NCI-H146 (cell line): Measurements from ENCODE around the gene N4BP2L2.

Source experiments
- DNase-seq: peaks from one replicate; lab custom pipeline; 2025; lab: John Stamatoyannopoulos, UW

N4BP2L2 gene

GRCh38 chr13:32468502-32469142, 70.0 kb downstream of the N4BP2L2 start:
- DNase-seq: no peak

DNA sequence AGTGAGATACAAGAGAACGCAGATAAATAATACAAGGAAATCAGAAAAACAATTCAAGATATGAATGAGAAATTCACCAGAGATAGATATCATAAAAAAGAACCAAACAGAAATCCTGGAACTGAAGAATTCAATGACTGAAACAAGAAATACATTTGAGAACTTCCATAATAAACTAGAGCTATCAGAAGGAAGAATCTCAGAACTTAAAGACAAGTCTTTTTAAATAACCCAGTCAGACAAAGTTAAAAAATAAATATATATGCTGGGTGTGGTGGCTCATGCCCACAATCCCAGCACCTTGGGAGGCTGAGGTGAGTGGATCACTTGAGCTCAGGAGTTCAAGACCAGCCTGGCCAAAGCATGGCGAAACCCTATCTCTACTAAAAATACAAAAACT, 82.0 kb downstream of the N4BP2L2 start:
- DNase-seq: no peak

DNA sequence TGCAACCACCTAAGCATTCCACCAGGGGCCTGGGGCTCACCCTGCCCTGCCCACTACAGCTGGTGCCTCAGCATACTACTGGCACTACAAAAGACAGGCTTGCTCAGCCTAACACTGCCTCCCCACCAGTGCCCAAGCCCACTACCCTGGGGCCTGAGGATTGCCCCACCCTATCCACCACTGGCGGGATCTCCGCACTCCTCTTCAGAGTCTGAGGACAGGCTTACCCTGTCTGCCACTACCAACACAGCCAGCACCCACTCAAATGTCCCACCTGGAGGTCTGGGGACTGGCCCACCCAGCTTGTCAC, 83.0 kb downstream of the N4BP2L2 start:
- DNase-seq: no peak

DNA sequence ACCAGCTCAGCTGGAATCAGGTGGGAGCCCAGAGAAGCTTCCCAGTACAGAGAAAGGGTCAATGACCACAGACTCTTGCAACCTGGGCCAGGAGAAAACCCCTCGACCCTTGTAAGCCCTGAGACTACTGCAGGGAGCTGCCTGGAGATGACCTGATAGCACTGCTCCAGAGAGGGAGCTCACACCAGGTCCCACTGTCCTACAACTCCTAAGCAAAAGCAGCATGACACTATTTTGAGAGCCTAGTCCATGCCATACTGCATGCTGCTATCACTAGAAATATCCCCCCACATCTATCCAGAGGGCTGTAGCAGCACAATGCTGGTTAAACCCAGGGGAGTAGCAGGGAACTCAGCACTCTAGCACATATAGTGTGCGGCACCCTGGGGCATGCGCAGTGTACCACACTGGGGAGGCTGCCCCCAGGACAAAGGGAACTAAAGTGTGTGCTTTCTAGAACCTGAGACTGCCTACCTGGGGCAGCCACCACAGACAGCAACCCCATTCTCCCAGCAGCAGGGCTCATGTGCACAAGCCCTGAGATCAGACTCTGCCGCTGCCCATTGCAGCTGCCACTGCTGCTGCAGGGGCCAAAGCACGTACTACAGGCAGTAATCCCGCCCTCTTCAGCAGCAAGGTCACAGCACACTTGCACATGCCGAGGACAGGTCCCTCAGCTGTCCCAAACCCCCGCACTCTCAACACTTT, 83.6 kb downstream of the N4BP2L2 start:
- no peak for DNase-seq

DNA sequence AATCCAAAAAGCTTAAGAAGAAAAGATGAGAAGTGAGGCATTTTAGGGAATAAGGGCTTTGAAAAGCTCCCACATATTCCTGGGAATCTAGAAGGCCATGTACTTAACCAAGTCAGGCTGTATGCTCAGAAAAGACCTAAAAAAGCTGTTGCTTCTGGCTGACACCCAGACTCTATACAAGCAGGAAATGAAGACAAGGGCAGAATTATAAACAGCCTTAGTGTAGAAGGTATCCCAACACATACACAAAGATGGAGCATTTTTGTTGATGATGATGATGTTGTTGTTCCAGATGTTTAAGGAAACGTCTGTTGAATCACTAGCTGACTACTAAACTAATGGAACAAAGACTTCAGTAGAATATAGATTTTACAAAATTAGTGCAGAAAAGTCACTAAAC, 84.6 kb downstream of the N4BP2L2 start:
- no peak for DNase-seq

DNA sequence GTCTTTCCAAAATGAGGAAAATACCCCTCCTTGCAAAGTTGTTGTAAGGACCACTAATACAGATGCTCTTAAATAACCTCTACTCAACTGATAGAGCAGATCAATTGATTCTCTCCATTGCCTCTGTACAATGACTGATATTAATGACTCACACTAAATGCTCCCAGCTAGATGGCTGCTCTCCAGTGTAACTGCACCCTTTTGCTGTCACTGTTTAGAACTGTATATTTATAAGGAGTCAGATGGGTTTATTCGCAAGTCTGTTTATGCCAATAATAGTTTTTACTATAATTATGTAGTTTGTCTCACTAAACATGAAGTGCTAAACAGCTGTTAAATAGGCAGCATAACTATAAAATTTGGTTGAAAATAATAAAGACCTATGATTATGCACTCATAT, 89.6 kb downstream of the N4BP2L2 start:
- no peak for DNase-seq

- DNase-seq: no peak
Observed at GRCh38 chr13:32447894-32448623, 90.5 kb downstream of the N4BP2L2 start.

GRCh38 chr13:32446773-32447465, 91.7 kb downstream of the N4BP2L2 start:
- DNase-seq: no peak

- no peak for DNase-seq
Observed at GRCh38 chr13:32446220-32446619, 92.4 kb downstream of the N4BP2L2 start.

- DNase-seq: no peak
Observed at GRCh38 chr13:32445461-32445860, 93.1 kb downstream of the N4BP2L2 start.

- DNase-seq: peak; percentile 9
Observed at GRCh38 chr13:32443111-32443510, 95.5 kb downstream of the N4BP2L2 start.

DNA sequence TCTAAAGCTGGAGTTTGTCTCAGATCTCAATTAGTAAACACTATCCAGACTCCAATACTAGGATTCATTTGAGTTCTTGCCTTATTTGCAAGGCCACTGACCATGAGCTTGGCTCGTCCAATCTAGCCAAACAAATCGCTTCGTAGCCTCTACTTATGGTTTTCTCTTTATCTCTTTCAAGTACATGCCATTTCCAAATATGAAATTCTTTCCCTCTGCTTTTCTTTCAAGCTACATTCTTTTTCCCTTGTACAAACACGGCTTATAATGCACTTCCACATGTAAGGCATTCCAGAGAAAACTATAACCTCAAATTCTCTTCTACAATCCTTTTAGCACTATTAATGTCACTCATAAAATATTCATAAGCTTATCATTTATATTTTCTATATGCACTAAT, 99.7 kb downstream of the N4BP2L2 start:
- DNase-seq: no peak

- DNase-seq: no peak
Observed at GRCh38 chr13:32432856-32433255, 105.7 kb downstream of the N4BP2L2 start.

GRCh38 chr13:32431361-32431760, 107.2 kb downstream of the N4BP2L2 start:
- no peak for DNase-seq

DNA sequence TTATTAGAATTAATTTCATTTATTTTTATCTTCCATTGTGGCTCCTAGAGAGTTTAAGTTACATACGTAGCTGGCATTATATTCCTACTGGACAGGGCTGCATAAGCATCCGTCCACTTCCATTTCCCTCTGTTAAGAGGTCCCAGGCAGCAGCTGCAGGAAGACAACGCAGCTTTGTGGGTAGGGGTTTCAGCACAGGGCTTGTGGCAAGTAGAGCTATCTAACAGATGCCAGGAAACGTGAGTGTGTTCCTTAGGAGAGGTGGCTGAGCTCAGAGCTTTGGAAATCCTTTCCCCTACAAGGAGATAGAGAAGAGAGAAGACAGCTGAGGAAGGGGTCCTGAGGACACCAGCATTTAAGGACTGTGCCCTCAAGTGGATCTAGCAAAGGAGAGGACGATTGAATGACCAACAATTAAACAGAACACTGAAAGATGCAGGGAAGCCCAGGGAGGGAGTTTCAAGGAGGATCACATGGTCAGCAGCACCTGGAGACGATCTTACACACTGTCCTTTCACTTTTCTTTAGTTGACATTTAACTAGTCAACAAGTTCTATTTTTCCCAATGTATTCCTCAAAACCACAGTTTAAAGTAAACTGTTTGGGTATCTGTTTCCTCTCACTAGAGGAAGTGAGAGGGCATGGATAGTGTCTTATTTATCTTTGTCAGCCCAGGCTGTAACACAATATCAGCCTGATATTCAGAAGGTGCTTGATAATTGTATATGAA, 108.4 kb downstream of the N4BP2L2 start:
- no peak for DNase-seq

DNA sequence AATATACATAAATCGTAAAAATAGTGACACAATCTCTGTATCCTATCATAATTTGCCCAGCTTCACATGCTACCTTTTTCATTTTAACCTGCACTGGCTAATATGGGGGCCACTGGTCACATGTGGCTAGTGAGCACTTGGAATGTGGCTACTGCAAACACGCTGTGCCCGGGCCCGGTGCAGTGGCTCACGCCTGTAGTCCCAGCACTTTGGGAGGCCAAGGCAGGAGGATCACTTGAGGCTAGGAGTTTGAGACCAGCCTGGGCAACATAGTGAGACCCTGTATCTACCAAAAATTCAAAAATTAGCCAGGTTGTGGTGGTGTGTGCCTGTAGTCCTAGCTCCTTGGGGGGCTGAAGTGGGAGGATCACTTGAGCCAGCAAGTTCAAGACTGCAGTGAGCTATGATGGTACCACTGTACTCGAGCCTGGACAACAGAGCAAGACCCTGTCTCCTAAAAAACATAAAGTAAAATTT, 109.1 kb downstream of the N4BP2L2 start:
- no peak for DNase-seq

DNA sequence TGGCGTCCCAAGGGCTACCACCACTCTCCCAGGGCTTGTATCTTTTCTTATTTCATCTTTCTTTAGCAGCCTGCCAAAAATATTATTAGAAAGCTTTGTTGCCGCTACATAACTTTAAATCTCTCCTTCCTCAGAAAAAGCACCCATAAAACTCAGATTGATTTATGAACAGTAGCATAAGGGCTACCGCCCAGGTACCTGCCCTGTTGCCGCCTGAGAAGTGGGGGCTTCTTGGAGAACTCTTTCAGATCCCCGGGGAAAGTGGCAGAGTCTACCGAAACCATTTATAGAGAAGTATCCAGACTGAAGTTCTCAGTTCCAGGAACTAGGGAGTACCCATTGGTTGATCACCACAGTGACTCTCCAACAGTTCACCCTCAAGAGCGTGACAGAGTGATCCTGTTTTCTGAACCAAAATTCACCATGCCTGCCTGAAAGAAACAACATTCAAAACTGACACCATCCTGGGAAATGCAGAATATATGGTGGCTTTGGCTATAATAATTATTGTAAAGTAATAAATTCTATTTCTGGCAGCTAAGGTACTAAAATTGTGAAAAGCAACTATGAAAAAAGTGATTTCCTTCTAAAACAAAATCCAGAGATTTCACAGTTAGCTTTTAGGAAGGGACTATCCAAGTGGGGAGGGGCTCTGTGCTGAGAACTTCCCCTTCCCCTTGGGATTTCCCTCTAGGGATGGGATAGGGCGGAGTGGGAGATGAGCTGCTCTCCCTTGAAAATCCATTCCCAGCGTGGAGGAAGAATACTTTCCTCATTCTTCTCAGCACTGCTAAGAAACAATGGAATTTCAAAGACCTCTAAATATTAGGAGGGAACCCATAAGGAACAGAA, 109.8 kb downstream of the N4BP2L2 start:
- DNase-seq: no peak

GRCh38 chr13:32427852-32428580, 110.6 kb downstream of the N4BP2L2 start, which contains the start of gene N4BP2L1:
Gene N4BP2L1 (minus strand): TSS chr13:32428130. CDS start chr13:32428082, 48 bp downstream.
- peak; percentile 74 for DNase-seq

GRCh38 chr13:32426990-32427851, 111.4 kb downstream of the N4BP2L2 start:
- peak; percentile 57 for DNase-seq
